ENCODE data around the gene SAP30L. TPM values are rescaled to one million over a fixed set of nuclear protein-coding genes. Genes with fewer than 3 reads are reported as not detected.
A peak's percentile ranks its signal among the peaks of the same experiment; 100 is the strongest.

The SAP30L gene
- 9.7 and 50.7 TPM in 2 replicates for total RNA-seq (2014; rRNA removed; shearing (Covaris generic); ENCODE audit: low replicate concordance)

GRCh38 chr5:154445422-154446194 lies at the start of gene SAP30L:
TSS of gene SAP30L (plus strand) at chr5:154445997. CDS start at chr5:154446605, 608 bp downstream.
- DNase-seq (ENCODE audit: low read depth), result peak; percentile 95
- in situ Hi-C loops (cut with HindIII; ENCODE audit: low pct_unique_long_range_greater_than_20kb, low sequenced_read_pairs), result no loop called here

GRCh38 chr5:154396128-154396527 lies 49.7 kb upstream of the SAP30L start:
- DNase-seq (ENCODE audit: low read depth), result no peak
- in situ Hi-C loops (cut with HindIII; ENCODE audit: low pct_unique_long_range_greater_than_20kb, low sequenced_read_pairs), result no loop called here

- no peak for DNase-seq (ENCODE audit: low read depth)
- in situ Hi-C loops (cut with HindIII; ENCODE audit: low pct_unique_long_range_greater_than_20kb, low sequenced_read_pairs), result no loop called here
Observed at GRCh38 chr5:154397652-154398406, 48.0 kb upstream of the SAP30L start.

GRCh38 chr5:154400678-154401077 lies 45.1 kb upstream of the SAP30L start:
- DNase-seq (ENCODE audit: low read depth), result no peak
- in situ Hi-C loops (cut with HindIII; ENCODE audit: low pct_unique_long_range_greater_than_20kb, low sequenced_read_pairs), result no loop called here

GRCh38 chr5:154401355-154401754 lies 44.4 kb upstream of the SAP30L start:
- in situ Hi-C loops (cut with HindIII; ENCODE audit: low pct_unique_long_range_greater_than_20kb, low sequenced_read_pairs), result no loop called here
- DNase-seq (ENCODE audit: low read depth), result no peak

- no peak for DNase-seq (ENCODE audit: low read depth)
- in situ Hi-C loops (cut with HindIII; ENCODE audit: low pct_unique_long_range_greater_than_20kb, low sequenced_read_pairs), result no loop called here
Observed at GRCh38 chr5:154401931-154402330, 43.9 kb upstream of the SAP30L start.

- in situ Hi-C loops (cut with HindIII; ENCODE audit: low pct_unique_long_range_greater_than_20kb, low sequenced_read_pairs), result no loop called here
- no peak for DNase-seq (ENCODE audit: low read depth)
Observed at GRCh38 chr5:154402611-154403010, 43.2 kb upstream of the SAP30L start.

GRCh38 chr5:154403234-154403633 lies 42.6 kb upstream of the SAP30L start:
- in situ Hi-C loops (cut with HindIII; ENCODE audit: low pct_unique_long_range_greater_than_20kb, low sequenced_read_pairs), result no loop called here
- no peak for DNase-seq (ENCODE audit: low read depth)

- DNase-seq (ENCODE audit: low read depth), result no peak
- in situ Hi-C loops (cut with HindIII; ENCODE audit: low pct_unique_long_range_greater_than_20kb, low sequenced_read_pairs), result no loop called here
Observed at GRCh38 chr5:154403776-154404387, 41.9 kb upstream of the SAP30L start.

GRCh38 chr5:154405078-154405792 lies 40.6 kb upstream of the SAP30L start:
- in situ Hi-C loops (cut with HindIII; ENCODE audit: low pct_unique_long_range_greater_than_20kb, low sequenced_read_pairs), result no loop called here
- peak; percentile 67 for DNase-seq (ENCODE audit: low read depth)

- no peak for DNase-seq (ENCODE audit: low read depth)
- in situ Hi-C loops (cut with HindIII; ENCODE audit: low pct_unique_long_range_greater_than_20kb, low sequenced_read_pairs), result no loop called here
Observed at GRCh38 chr5:154406231-154406630, 39.6 kb upstream of the SAP30L start.

GRCh38 chr5:154406826-154407225 lies 39.0 kb upstream of the SAP30L start:
- in situ Hi-C loops (cut with HindIII; ENCODE audit: low pct_unique_long_range_greater_than_20kb, low sequenced_read_pairs), result no loop called here
- DNase-seq (ENCODE audit: low read depth), result no peak

- DNase-seq (ENCODE audit: low read depth), result no peak
- in situ Hi-C loops (cut with HindIII; ENCODE audit: low pct_unique_long_range_greater_than_20kb, low sequenced_read_pairs), result no loop called here
Observed at GRCh38 chr5:154408811-154409210, 37.0 kb upstream of the SAP30L start.

- no peak for DNase-seq (ENCODE audit: low read depth)
- in situ Hi-C loops (cut with HindIII; ENCODE audit: low pct_unique_long_range_greater_than_20kb, low sequenced_read_pairs), result no loop called here
Observed at GRCh38 chr5:154409230-154409840, 36.5 kb upstream of the SAP30L start.

- in situ Hi-C loops (cut with HindIII; ENCODE audit: low pct_unique_long_range_greater_than_20kb, low sequenced_read_pairs), result no loop called here
- no peak for DNase-seq (ENCODE audit: low read depth)
Observed at GRCh38 chr5:154410008-154410407, 35.8 kb upstream of the SAP30L start.

GRCh38 chr5:154410786-154411185 lies 35.0 kb upstream of the SAP30L start:
- in situ Hi-C loops (cut with HindIII; ENCODE audit: low pct_unique_long_range_greater_than_20kb, low sequenced_read_pairs), result no loop called here
- DNase-seq (ENCODE audit: low read depth), result no peak

GRCh38 chr5:154411338-154411737 lies 34.5 kb upstream of the SAP30L start:
- in situ Hi-C loops (cut with HindIII; ENCODE audit: low pct_unique_long_range_greater_than_20kb, low sequenced_read_pairs), result no loop called here
- DNase-seq (ENCODE audit: low read depth), result no peak

- DNase-seq (ENCODE audit: low read depth), result no peak
- in situ Hi-C loops (cut with HindIII; ENCODE audit: low pct_unique_long_range_greater_than_20kb, low sequenced_read_pairs), result no loop called here
Observed at GRCh38 chr5:154412316-154412715, 33.5 kb upstream of the SAP30L start.

Data from Caki2 (cell line).